Smooth muscle cell (in vitro differentiated cells): ENCODE results near the gene TOMM70. TPM values are rescaled to one million over a fixed set of nuclear protein-coding genes. Genes with fewer than 3 reads are reported as not detected.

ENCODE experiments used
- DNase-seq: peaks from one replicate; lab custom pipeline; 2025; ENCODE audit not compliant: unreplicated experiment; lab: John Stamatoyannopoulos, UW
- H2AFZ ChIP-seq: fragments of 200-600 bp; sonication (generic); 2 replicates; pipeline ENCODE4 v1.6.0; 2016; ENCODE audit warnings: antibody characterized with exemption, low read depth, mild to moderate bottlenecking
- H3F3A ChIP-seq: fragments of 200-600 bp; sonication (generic); 2 replicates; pipeline ENCODE4 v1.6.0; 2017; ENCODE audit warnings: antibody characterized with exemption, low read depth
- H3K27ac ChIP-seq: fragments of 200-600 bp; sonication (generic); 2 replicates; pipeline ENCODE4 v1.5.1; 2016; ENCODE audit warnings: low read depth, mild to moderate bottlenecking
- H3K27me3 ChIP-seq: fragments of 200-600 bp; sonication (generic); 2 replicates; pipeline ENCODE4 v1.6.1; 2016; ENCODE audit warnings: low read depth, mild to moderate bottlenecking
- H3K36me3 ChIP-seq: fragments of 200-600 bp; sonication (generic); 2 replicates; pipeline ENCODE4 v1.5.1; 2016; ENCODE audit warnings: low read depth
- H3K4me1 ChIP-seq: fragments of 200-600 bp; sonication (generic); 2 replicates; pipeline ENCODE4 v1.5.1; 2016; ENCODE audit warnings: low read depth
- H3K4me2 ChIP-seq: fragments of 200-600 bp; sonication (generic); 2 replicates; pipeline ENCODE4 v1.6.0; 2016; ENCODE audit warnings: mild to moderate bottlenecking
- H3K4me3 ChIP-seq: fragments of 200-600 bp; sonication (generic); 2 replicates; pipeline ENCODE4 v1.5.1; 2016; ENCODE audit warnings: mild to moderate bottlenecking
- H3K79me2 ChIP-seq: fragments of 200-600 bp; sonication (generic); 2 replicates; pipeline ENCODE4 v1.6.0; 2016; ENCODE audit warnings: low read depth, mild to moderate bottlenecking
- H3K9ac ChIP-seq: fragments of 200-600 bp; sonication (generic); 2 replicates; pipeline ENCODE4 v1.6.0; 2016; ENCODE audit warnings: low read depth
- H3K9me3 ChIP-seq: fragments of 200-600 bp; sonication (generic); replicated peaks from 2 replicates; pipeline ENCODE4 v1.5.1; 2016; ENCODE audit warnings: low read depth
- H4K20me1 ChIP-seq: fragments of 200-600 bp; sonication (generic); 2 replicates; pipeline ENCODE4 v1.6.0; 2016; ENCODE audit warnings: low read depth
- WGBS: methylation state at CpG from one replicate; pipeline ENCODE4 v1.1.7; 2016; ENCODE audit warnings: low lambda C conversion rate; 5-methylcytosine and 5-hydroxymethylcytosine counted together
- polyA plus RNA-seq: library from polyadenylated mRNA; unstranded; fragments of >200 nt; fragmentation: Nextera tagmentation; extraction: Ambion mirVana; gene quantifications from 2 replicates; pipeline ENCODE4 v1.2.1, GENCODE V29; 2016
- total RNA-seq: library from RNA; depleted of rRNA; stranded (reverse); fragments of >200 nt; gene quantifications from 2 replicates; pipeline ENCODE4 v1.2.3, GENCODE V29; 2014
- TF ChIP-seq, protein P1 (sequence below): fragments of 200-600 bp; sonication (generic); IDR thresholded peaks from 2 replicates; pipeline ENCODE4 v1.5.1; 2017; ENCODE audit warnings: borderline replicate concordance, mild to moderate bottlenecking, antibody characterized with exemption; ENCODE audit not compliant: insufficient read depth, poor library complexity, severe bottlenecking

The TOMM70 gene
- total and polyA plus RNA-seq, 2 experiments from 2014 or later = 28.1 to 53.7 TPM

DNA sequence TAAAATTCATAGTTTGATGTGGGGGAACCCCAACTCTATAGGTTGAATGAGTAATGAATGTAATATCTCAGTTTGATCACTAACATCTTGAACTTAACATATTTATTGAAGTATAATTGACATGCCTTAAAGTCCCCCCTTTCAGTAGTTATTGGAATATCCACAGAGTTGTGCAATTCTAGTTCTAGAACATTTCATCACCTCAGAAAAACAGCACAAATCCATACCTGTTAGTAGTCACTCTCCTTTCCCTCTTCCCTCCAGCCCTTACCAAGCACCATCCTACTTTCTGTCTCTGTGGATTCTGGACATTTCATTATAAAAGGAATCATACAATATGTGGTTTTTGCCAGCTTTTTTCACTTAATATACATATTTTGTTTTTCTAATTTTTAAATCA is 75.1 kb downstream of the TOMM70 start:
- Histone ChIP-seq H3K36me3 (peaks cover 16% of the 10 kb centered on the region), H3K9me3 (peaks cover 8% of the 10 kb centered on the region), H3K4me1 (no peaks in the 10 kb centered on the region), H3K4me2 (no peak overlapping the region), H3K4me3 (no peak overlapping the region), H3K9ac (no peak overlapping the region), H3F3A (no peaks in the 10 kb centered on the region), H3K79me2 (no peaks in the 10 kb centered on the region), H3K27ac (no peak overlapping the region), H4K20me1 (no peaks in the 10 kb centered on the region), H3K27me3 (no peaks in the 10 kb centered on the region), H2AFZ (no peak overlapping the region)
- DNase-seq = no peak
- TF ChIP-seq, protein P1, sequence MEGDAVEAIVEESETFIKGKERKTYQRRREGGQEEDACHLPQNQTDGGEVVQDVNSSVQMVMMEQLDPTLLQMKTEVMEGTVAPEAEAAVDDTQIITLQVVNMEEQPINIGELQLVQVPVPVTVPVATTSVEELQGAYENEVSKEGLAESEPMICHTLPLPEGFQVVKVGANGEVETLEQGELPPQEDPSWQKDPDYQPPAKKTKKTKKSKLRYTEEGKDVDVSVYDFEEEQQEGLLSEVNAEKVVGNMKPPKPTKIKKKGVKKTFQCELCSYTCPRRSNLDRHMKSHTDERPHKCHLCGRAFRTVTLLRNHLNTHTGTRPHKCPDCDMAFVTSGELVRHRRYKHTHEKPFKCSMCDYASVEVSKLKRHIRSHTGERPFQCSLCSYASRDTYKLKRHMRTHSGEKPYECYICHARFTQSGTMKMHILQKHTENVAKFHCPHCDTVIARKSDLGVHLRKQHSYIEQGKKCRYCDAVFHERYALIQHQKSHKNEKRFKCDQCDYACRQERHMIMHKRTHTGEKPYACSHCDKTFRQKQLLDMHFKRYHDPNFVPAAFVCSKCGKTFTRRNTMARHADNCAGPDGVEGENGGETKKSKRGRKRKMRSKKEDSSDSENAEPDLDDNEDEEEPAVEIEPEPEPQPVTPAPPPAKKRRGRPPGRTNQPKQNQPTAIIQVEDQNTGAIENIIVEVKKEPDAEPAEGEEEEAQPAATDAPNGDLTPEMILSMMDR = no peak

GRCh38 chr3:100324044-100324443 is 76.8 kb downstream of the TOMM70 start:
- H3K9ac ChIP-seq = no peak overlapping the region
- H2AFZ ChIP-seq = no peak overlapping the region
- H3K4me1 ChIP-seq = no peaks in the 10 kb centered on the region
- H3K9me3 ChIP-seq = peaks cover 8% of the 10 kb centered on the region
- H3K36me3 ChIP-seq = peaks cover 21% of the 10 kb centered on the region
- no peaks in the 10 kb centered on the region for H3F3A ChIP-seq
- H3K4me3 ChIP-seq = no peak overlapping the region
- H3K4me2 ChIP-seq = no peak overlapping the region
- TF ChIP-seq, protein P1 = no peak
- H3K27me3 ChIP-seq = no peaks in the 10 kb centered on the region
- H4K20me1 ChIP-seq = peaks cover 4% of the 10 kb centered on the region
- DNase-seq = no peak
- no peak overlapping the region for H3K27ac ChIP-seq
- H3K79me2 ChIP-seq = no peaks in the 10 kb centered on the region

DNA sequence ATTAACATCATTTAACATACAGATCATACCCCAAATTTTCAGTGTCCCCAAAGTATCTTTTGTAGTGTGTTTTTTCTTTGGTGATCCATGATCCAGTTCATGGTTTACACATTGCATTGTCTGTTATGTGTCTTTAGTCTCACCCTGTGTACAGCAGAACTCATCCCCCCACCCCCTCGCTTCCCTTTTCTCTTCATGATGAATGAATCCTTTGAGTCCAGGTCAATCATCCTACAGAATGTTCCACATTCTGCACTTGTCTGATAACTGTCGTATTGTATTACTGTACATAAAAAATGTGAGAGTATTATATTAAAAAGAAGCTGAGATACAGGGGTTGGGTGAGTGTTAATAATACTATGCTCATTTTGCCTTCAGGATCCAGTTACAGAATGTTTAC is 80.9 kb downstream of the TOMM70 start:
- no peak overlapping the region for H3K27ac ChIP-seq
- no peak for DNase-seq
- H3K9me3 ChIP-seq = no peaks in the 10 kb centered on the region
- H3K4me1 ChIP-seq = no peaks in the 10 kb centered on the region
- H2AFZ ChIP-seq = no peak overlapping the region
- 95% methylated on average over 2 of the region's 2 CpGs for WGBS
- no peaks in the 10 kb centered on the region for H3K27me3 ChIP-seq
- no peak overlapping the region for H3K4me3 ChIP-seq
- peaks cover 16% of the 10 kb centered on the region for H3K36me3 ChIP-seq
- no peaks in the 10 kb centered on the region for H3K79me2 ChIP-seq
- H4K20me1 ChIP-seq = peaks cover 14% of the 10 kb centered on the region
- no peak overlapping the region for H3K4me2 ChIP-seq
- no peaks in the 10 kb centered on the region for H3F3A ChIP-seq
- TF ChIP-seq, protein P1 = no peak
- no peak overlapping the region for H3K9ac ChIP-seq

DNA sequence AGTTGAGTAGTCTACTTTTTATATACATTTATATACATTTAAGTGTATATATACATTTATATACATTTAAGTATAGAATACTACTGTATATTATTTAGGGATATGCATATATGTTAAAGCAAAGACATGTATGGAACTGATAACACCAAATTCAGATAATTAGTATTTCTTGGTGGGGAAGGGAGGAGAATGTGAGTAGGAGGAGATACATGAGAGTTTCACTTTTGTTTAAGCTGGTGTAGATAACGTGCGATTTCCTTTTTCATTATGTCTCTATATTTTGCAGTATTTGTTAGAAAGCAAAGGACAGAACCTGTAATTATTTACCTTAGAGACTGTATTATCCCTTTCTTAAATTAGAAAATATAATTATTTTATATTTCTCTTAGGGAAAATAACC is 83.0 kb downstream of the TOMM70 start:
- Histone ChIP-seq H4K20me1 (peaks cover 14% of the 10 kb centered on the region), H2AFZ (no peak overlapping the region), H3K9me3 (no peaks in the 10 kb centered on the region), H3K4me2 (no peak overlapping the region), H3K79me2 (no peaks in the 10 kb centered on the region), H3K27me3 (no peaks in the 10 kb centered on the region), H3K36me3 (peaks cover 16% of the 10 kb centered on the region), H3K4me1 (no peaks in the 10 kb centered on the region), H3K4me3 (no peak overlapping the region), H3K9ac (no peak overlapping the region), H3F3A (no peaks in the 10 kb centered on the region), H3K27ac (no peak overlapping the region)
- WGBS = 100% methylated on average over 2 of the region's 2 CpGs
- TF ChIP-seq, protein P1 = no peak
- no peak for DNase-seq
